MCF 10A (cell line): Measurements from ENCODE around the gene CKAP2L. TPM values are rescaled to one million over a fixed set of nuclear protein-coding genes. Genes with fewer than 3 reads are reported as not detected.

Experiments
- BruUV-seq: library from RNA; stranded (reverse); fragments of 400-500 nt; replicated peaks from 2 replicates; lab custom pipeline; 2021; lab: Mats Ljungman, UMichigan
- CTCF ChIA-PET: fragments of 300-600 bp; sonication (Branson Sonifier 250); formaldehyde crosslinking; extraction: SDS; loops from one replicate; lab custom pipeline; 2021; ENCODE audit warnings: antibody characterized with exemption, inconsistent platforms; lab: Yijun Ruan, JAX
- POLR2A ChIA-PET: fragments of 300-600, 350-650 bp; sonication (Branson Sonifier 250); formaldehyde crosslinking; extraction: SDS; loops from one replicate; lab custom pipeline; 2020; ENCODE audit warnings: antibody characterized with exemption, inconsistent platforms; lab: Yijun Ruan, JAX
- DNase-seq: peaks from one replicate; pipeline ENCODE4 v3.0.0-alpha.2; 2018; ENCODE audit not compliant: unreplicated experiment
- H3K27ac Mint-ChIP-seq: one replicate; pipeline ENCODE4 v1.8.0; 2022; ENCODE audit warnings: mild to moderate bottlenecking, low read depth, mixed read lengths; ENCODE audit not compliant: unreplicated experiment
- H3K27me3 Mint-ChIP-seq: one replicate; pipeline ENCODE4 v1.8.0; 2022; ENCODE audit warnings: mixed read lengths; ENCODE audit not compliant: insufficient read depth, unreplicated experiment
- H3K36me3 Mint-ChIP-seq: one replicate; pipeline ENCODE4 v1.8.0; 2022; ENCODE audit warnings: mild to moderate bottlenecking, moderate library complexity, mixed read lengths; ENCODE audit not compliant: insufficient read depth, unreplicated experiment
- H3K4me1 Mint-ChIP-seq: one replicate; pipeline ENCODE4 v1.8.0; 2022; ENCODE audit warnings: mixed read lengths; ENCODE audit not compliant: insufficient read depth, unreplicated experiment
- H3K4me3 Mint-ChIP-seq: one replicate; pipeline ENCODE4 v1.8.0; 2022; ENCODE audit warnings: mild to moderate bottlenecking, moderate library complexity, mixed read lengths; ENCODE audit not compliant: unreplicated experiment
- H3K9me3 Mint-ChIP-seq: one replicate; pipeline ENCODE4 v1.8.0; 2022; ENCODE audit warnings: mixed read lengths; ENCODE audit not compliant: unreplicated experiment
- CTCF ChIP-seq: fragments of 200-600 bp; IDR thresholded peaks from one replicate; pipeline ENCODE4 v1.8.0; 2022; ENCODE audit warnings: antibody characterized with exemption, mild to moderate bottlenecking; ENCODE audit not compliant: unreplicated experiment
- intact Hi-C: fragments of 100-400 bp; cut with micrococcal nuclease; formaldehyde crosslinking; loops from 2 replicates; pipeline ENCODE4 v1.14.1; 2022
- total RNA-seq: library from RNA; stranded (reverse); gene quantifications from 2 replicates; pipeline ENCODE4 v1.2.3, GENCODE V29; 2022

The CKAP2L gene
- total RNA-seq, 1 experiment from 2014 or later = 21.6 TPM

DNA sequence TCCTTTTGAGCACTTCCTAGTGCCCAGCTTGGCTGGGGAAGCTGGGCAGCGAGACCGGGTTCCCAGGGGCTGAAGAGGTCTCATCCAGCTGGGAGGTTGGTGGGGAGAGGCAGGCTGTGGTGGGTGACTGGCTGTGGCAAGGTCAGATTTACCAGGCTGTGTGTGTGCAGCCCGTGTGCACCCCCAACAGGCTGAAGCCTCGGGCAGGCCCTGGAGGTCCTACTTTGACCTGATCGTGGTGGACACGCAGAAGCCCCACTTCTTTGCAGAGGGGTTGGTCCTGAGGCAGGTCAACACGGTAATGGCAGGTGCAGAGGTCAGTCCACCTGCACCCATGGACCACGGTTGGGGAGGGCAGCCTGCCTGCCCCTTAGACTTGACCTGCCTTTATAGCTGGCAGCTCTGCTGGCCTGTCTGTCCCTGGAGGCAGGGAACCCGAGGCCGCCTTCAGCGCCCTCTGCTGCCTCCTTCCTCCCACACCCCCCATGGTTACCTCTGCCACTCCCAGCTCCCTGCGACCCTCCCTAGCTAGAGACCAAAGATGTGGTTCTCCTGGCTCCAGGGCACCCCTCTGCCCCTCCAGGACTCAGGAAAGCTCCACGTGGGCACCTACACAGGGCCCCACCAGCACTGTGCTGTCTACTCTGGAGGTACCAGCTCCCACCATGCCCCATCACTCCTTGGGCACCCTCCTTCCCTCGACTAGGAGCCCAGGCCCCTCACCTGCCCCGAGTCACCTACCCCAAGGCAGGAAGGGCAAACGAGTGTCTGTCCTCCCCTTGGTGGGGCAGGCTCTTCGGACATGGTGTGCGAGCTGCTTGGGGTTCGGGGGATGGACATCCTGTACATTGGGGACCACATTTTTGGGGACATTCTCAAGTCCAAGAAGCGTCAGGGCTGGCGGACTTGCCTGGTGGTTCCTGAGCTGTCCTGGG is 39.6 kb downstream of the CKAP2L start:
- POLR2A ChIA-PET = interaction anchor here (0.6 to 6.2 kb wide), 7 partner anchors 33 to 450 kb away, joined by 4 to 53 read pairs (median 15); partner anchors contain the start of gene SLC20A1
- Mint-ChIP-seq H3K4me1 (no peaks in the 10 kb centered on the region), H3K27me3 (no peaks in the 10 kb centered on the region), H3K4me3 (no peak overlapping the region), H3K36me3 (no peaks in the 10 kb centered on the region), H3K27ac (no peak overlapping the region), H3K9me3 (no peaks in the 10 kb centered on the region)
- CTCF ChIA-PET = interaction anchor here (0.6 to 9.7 kb wide), 14 partner anchors 9 to 793 kb away, joined by 3 to 210 read pairs (median 8); partner anchors contain the start of gene SLC20A1
- DNase-seq = peak; percentile 33
- peak; percentile 37 for TF ChIP-seq CTCF
- intact Hi-C loops = no loop called here
- no TSS peak for BruUV-seq

GRCh38 chr2:112723995-112724394 is 40.4 kb downstream of the CKAP2L start:
- H3K4me3 Mint-ChIP-seq = no peak overlapping the region

DNA sequence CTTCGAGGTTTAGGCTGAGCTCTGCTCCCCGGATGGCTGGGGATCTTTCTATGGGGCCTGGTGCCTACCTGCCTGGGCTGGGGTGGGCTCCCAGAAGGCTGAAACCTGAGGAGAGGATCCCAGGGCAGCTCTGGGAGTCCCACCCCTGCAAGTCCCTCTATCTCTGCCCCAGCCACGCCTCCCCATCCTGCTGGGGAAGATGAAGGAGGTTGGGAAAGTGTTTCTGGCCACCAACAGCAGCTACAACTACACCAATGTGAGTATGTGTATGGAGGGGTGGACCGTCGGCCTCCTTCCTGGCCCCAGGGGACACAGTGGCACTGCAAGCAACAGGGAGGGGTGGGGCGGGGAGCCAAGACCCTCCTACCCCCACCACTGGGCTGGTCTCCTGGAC is 40.9 kb downstream of the CKAP2L start:
- Mint-ChIP-seq H3K4me3 (no peak overlapping the region), H3K4me1 (no peaks in the 10 kb centered on the region), H3K27ac (no peak overlapping the region), H3K9me3 (no peaks in the 10 kb centered on the region), H3K27me3 (no peaks in the 10 kb centered on the region), H3K36me3 (no peaks in the 10 kb centered on the region)
- POLR2A ChIA-PET = interaction anchor here (0.5 to 4.2 kb wide), 2 partner anchors 12 to 97 kb away, joined by 3 to 53 read pairs; no protein-coding TSS in a partner anchor
- CTCF ChIA-PET = interaction anchor here (0.6 to 9.7 kb wide), 4 partner anchors 98 to 166 kb away, joined by 4 to 210 read pairs (median 84); no protein-coding TSS in a partner anchor
- BruUV-seq = no TSS peak
- intact Hi-C loops = no loop called here
- no peak for TF ChIP-seq CTCF
- no peak for DNase-seq

More at GRCh38 chr2:112723995-112724394, 40.4 kb downstream of the CKAP2L start:
- BruUV-seq = no TSS peak
- no peak overlapping the region for H3K27ac Mint-ChIP-seq
- no peaks in the 10 kb centered on the region for H3K36me3 Mint-ChIP-seq
- intact Hi-C loops = no loop called here
- ChIA-PET POLR2A (interaction anchor here (0.5 to 6.2 kb wide), 4 partner anchors 12 to 449 kb away, joined by 3 to 53 read pairs (median 26); partner anchors contain the start of gene SLC20A1), CTCF (interaction anchor here (0.6 to 9.7 kb wide), 6 partner anchors 19 to 217 kb away, joined by 3 to 210 read pairs (median 6); no protein-coding TSS in a partner anchor)
- no peaks in the 10 kb centered on the region for H3K9me3 Mint-ChIP-seq
- TF ChIP-seq CTCF = no peak
- no peak for DNase-seq
- H3K27me3 Mint-ChIP-seq = no peaks in the 10 kb centered on the region
- no peaks in the 10 kb centered on the region for H3K4me1 Mint-ChIP-seq
